Nephron progenitor cell (in vitro differentiated cells): Measurements from ENCODE around the gene NCOA1.
"Not testable (repeated sequence)": the region's sequence is repeated elsewhere in the genome, so short reads cannot be mapped to it uniquely, and the experiment has no call there.

Experiments
- DNase-seq: peaks from one replicate; pipeline ENCODE4 v3.0.0; 2021
- H3K27ac Mint-ChIP-seq: 2 replicates; pipeline ENCODE4 v1.8.0; 2021; ENCODE audit warnings: mild to moderate bottlenecking, moderate library complexity, mixed read lengths
- H3K27me3 Mint-ChIP-seq: 2 replicates; pipeline ENCODE4 v1.8.0; 2021; ENCODE audit warnings: mild to moderate bottlenecking, low read depth, mixed read lengths; ENCODE audit not compliant: poor library complexity
- H3K36me3 Mint-ChIP-seq: 2 replicates; pipeline ENCODE4 v1.8.0; 2021; ENCODE audit warnings: low read depth, mixed read lengths
- H3K4me1 Mint-ChIP-seq: 2 replicates; pipeline ENCODE4 v1.8.0; 2021; ENCODE audit warnings: mixed read lengths
- H3K4me3 Mint-ChIP-seq: 2 replicates; pipeline ENCODE4 v1.8.0; 2021; ENCODE audit warnings: mild to moderate bottlenecking, moderate library complexity, mixed read lengths
- H3K9me3 Mint-ChIP-seq: 2 replicates; pipeline ENCODE4 v1.8.0; 2021; ENCODE audit warnings: mild to moderate bottlenecking, moderate library complexity, mixed read lengths
- TF ChIP-seq, protein P1 (sequence below): fragments of 200-600 bp; sonication (generic); IDR thresholded peaks from 2 replicates; pipeline ENCODE4 v1.5.0; 2021; ENCODE audit warnings: antibody characterized with exemption

NCOA1 gene

GRCh38 chr2:24461685-24462084 is 29.4 kb upstream of the NCOA1 start:
- no peak for DNase-seq
- no peaks in the 10 kb centered on the region for H3K9me3 Mint-ChIP-seq
- no peaks in the 10 kb centered on the region for H3K36me3 Mint-ChIP-seq
- peaks cover 15% of the 10 kb centered on the region for H3K27me3 Mint-ChIP-seq
- peak overlapping the region; percentile 21 for H3K27ac Mint-ChIP-seq
- peaks cover 11% of the 10 kb centered on the region for H3K4me1 Mint-ChIP-seq
- no peak overlapping the region for H3K4me3 Mint-ChIP-seq
- TF ChIP-seq, protein P1, sequence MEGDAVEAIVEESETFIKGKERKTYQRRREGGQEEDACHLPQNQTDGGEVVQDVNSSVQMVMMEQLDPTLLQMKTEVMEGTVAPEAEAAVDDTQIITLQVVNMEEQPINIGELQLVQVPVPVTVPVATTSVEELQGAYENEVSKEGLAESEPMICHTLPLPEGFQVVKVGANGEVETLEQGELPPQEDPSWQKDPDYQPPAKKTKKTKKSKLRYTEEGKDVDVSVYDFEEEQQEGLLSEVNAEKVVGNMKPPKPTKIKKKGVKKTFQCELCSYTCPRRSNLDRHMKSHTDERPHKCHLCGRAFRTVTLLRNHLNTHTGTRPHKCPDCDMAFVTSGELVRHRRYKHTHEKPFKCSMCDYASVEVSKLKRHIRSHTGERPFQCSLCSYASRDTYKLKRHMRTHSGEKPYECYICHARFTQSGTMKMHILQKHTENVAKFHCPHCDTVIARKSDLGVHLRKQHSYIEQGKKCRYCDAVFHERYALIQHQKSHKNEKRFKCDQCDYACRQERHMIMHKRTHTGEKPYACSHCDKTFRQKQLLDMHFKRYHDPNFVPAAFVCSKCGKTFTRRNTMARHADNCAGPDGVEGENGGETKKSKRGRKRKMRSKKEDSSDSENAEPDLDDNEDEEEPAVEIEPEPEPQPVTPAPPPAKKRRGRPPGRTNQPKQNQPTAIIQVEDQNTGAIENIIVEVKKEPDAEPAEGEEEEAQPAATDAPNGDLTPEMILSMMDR, result no peak

GRCh38 chr2:24463271-24463670 is 27.8 kb upstream of the NCOA1 start:
- DNase-seq, result no peak
- Mint-ChIP-seq H3K27me3 (peaks cover 15% of the 10 kb centered on the region), H3K27ac (peak overlapping the region; percentile 52), H3K9me3 (no peaks in the 10 kb centered on the region), H3K36me3 (no peaks in the 10 kb centered on the region), H3K4me3 (no peak overlapping the region), H3K4me1 (peaks cover 11% of the 10 kb centered on the region)
- TF ChIP-seq, protein P1, result no peak

DNA sequence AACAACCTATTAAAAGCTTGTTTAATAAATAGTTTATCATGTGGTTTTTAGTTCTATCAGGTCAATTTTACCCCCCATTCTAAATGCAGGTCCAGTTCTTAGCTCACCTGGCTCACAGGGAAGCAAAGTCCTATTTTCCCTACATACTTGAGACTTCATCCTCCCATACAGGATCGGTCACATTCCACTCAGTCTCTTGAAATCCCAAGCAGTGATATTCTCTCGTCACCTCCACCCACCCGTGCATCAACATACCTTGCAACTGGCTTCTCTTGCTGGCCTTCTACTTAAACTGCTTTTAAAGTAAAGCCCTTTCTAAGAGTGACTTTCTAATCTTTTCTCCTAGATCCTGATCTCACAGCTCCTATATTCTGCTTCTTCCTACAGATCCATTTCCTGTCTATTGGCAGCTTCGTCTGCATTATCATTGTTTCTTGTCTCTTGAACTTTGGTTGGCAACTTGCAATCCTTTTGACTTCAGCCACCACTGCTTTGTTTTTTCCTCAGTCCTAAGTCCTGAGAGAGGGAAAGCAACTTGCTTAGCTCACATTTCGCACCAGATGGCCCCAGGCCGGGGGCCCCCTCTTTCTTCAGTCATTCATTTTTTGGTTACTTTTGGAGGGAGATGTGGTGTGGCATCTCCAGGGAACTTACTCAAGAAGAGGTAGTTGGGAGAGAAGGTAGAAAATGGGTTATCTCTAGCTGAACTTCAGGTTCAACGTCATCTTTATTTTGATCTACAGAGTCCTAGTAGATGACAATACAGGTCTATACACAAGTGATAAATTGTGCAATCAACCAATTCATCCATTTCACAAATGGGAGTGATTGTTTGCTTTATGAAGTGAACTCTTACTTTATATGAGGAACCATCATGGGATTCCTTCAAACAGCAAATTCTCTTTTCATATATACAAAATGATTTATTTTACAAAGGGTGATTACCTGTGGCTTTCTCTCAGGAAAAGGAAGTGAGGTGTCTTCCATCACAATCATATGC is 23.9 kb upstream of the NCOA1 start:
- TF ChIP-seq, protein P1, result no peak
- Mint-ChIP-seq H3K27me3 (peaks cover 12% of the 10 kb centered on the region), H3K9me3 (no peaks in the 10 kb centered on the region), H3K4me1 (no peaks in the 10 kb centered on the region), H3K36me3 (no peaks in the 10 kb centered on the region), H3K27ac (no peak overlapping the region), H3K4me3 (no peak overlapping the region)
- no peak for DNase-seq

GRCh38 chr2:24468453-24468852 is 22.6 kb upstream of the NCOA1 start:
- not testable (repeated sequence) for DNase-seq, H3K9me3 Mint-ChIP-seq

DNA sequence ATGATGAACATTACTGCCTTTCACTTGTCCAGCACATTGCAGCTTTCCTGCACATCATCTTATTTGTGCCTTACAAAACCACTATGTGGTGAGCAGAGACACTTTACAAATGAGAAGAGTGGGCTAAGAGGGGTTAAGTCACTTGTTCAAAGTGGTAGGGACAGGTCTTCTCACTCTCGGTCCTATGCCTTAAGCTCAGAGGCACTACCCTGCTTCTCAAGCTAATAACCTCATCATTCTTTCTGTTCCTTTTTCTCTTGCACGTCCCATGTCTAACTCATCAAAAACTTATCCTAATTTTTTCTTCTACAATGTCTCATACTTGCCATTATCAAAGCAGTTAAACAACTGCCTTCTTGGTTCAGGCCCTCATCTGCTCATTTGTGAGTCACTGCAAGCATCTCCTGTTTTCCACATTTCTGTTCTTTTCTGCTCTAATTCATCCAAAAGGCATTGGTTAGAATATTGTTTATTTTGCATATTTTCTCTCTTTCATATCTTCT is 21.9 kb upstream of the NCOA1 start:
- H3K36me3 Mint-ChIP-seq, result no peaks in the 10 kb centered on the region
- TF ChIP-seq, protein P1, result no peak
- H3K27ac Mint-ChIP-seq, result no peak overlapping the region
- H3K27me3 Mint-ChIP-seq, result no peaks in the 10 kb centered on the region
- no peaks in the 10 kb centered on the region for H3K4me1 Mint-ChIP-seq
- H3K9me3 Mint-ChIP-seq, result no peaks in the 10 kb centered on the region
- no peak for DNase-seq
- no peak overlapping the region for H3K4me3 Mint-ChIP-seq

More at GRCh38 chr2:24468453-24468852, 22.6 kb upstream of the NCOA1 start:
- not testable (repeated sequence) for H3K4me1 Mint-ChIP-seq, H3K4me3 Mint-ChIP-seq, H3K36me3 Mint-ChIP-seq, H3K27me3 Mint-ChIP-seq, H3K27ac Mint-ChIP-seq

GRCh38 chr2:24471662-24472061 is 19.4 kb upstream of the NCOA1 start:
- Mint-ChIP-seq H3K9me3 (no peaks in the 10 kb centered on the region), H3K36me3 (no peaks in the 10 kb centered on the region), H3K27me3 (no peaks in the 10 kb centered on the region), H3K4me3 (no peak overlapping the region), H3K27ac (no peak overlapping the region), H3K4me1 (no peaks in the 10 kb centered on the region)
- TF ChIP-seq, protein P1, result no peak
- DNase-seq, result no peak
